ENCODE data around the gene ALDH18A1.

Gene ALDH18A1

GRCh38 chr10:95579835-95580535 is 76.5 kb downstream of the ALDH18A1 start:
- DNase-seq = peak in 1 of 51 donors; percentile 13

GRCh38 chr10:95579292-95579691 is 77.2 kb downstream of the ALDH18A1 start:
- no peak for DNase-seq

GRCh38 chr10:95578619-95579018 is 77.9 kb downstream of the ALDH18A1 start:
- no peak for DNase-seq

GRCh38 chr10:95574649-95575365 is 81.7 kb downstream of the ALDH18A1 start:
- DNase-seq = no peak

GRCh38 chr10:95573964-95574604 is 82.4 kb downstream of the ALDH18A1 start:
- no peak for DNase-seq

- DNase-seq = no peak
These were observed 83.0 kb downstream of the ALDH18A1 start for GRCh38 chr10:95573527-95573926.

- peak in 1 of 51 donors; percentile 5 for DNase-seq
These were observed 84.2 kb downstream of the ALDH18A1 start for GRCh38 chr10:95572131-95572820.

- DNase-seq = no peak
These were observed 85.1 kb downstream of the ALDH18A1 start for GRCh38 chr10:95571390-95571789.

- no peak for DNase-seq
These were observed 87.1 kb downstream of the ALDH18A1 start for GRCh38 chr10:95569368-95569767.

GRCh38 chr10:95567903-95568630 is 88.4 kb downstream of the ALDH18A1 start:
- DNase-seq = no peak

GRCh38 chr10:95566136-95566535 is 90.4 kb downstream of the ALDH18A1 start:
- DNase-seq = no peak

GRCh38 chr10:95565336-95565735 is 91.2 kb downstream of the ALDH18A1 start:
- no peak for DNase-seq

- no peak for DNase-seq
These were observed 92.2 kb downstream of the ALDH18A1 start for GRCh38 chr10:95564291-95564690.

GRCh38 chr10:95562341-95562965 is 94.1 kb downstream of the ALDH18A1 start:
- no peak for DNase-seq

- DNase-seq = no peak
These were observed 94.7 kb downstream of the ALDH18A1 start for GRCh38 chr10:95561864-95562177.

GRCh38 chr10:95561177-95561863 is 95.2 kb downstream of the ALDH18A1 start, which contains the start of gene SORBS1:
Gene SORBS1, minus strand, starts transcription at chr10:95561371. Its CDS starts 120,236 bp downstream, at chr10:95441135.
- DNase-seq = peak; percentile 42 to 98 (median 93)

GRCh38 chr10:95560278-95561176 is 96.0 kb downstream of the ALDH18A1 start:
- peak in 40 of 51 donors; percentile 7 to 77 (median 37) for DNase-seq

- DNase-seq = peak in 1 of 51 donors; percentile 39
These were observed 96.6 kb downstream of the ALDH18A1 start for GRCh38 chr10:95559896-95560277.

GRCh38 chr10:95559471-95559870 is 97.0 kb downstream of the ALDH18A1 start:
- peak in 3 of 51 donors; percentile 5 to 19 (median 10) for DNase-seq
